H9 (cell line): ENCODE results near the gene YWHAB. TPM values are rescaled to one million over a fixed set of nuclear protein-coding genes. Genes with fewer than 3 reads are reported as not detected.

ENCODE experiments used
- DNase-seq: peaks from one replicate; pipeline ENCODE4 v3.0.0-alpha.2; 2017
- H2AFZ ChIP-seq: one replicate; pipeline ENCODE4 v1.6.1; 2013; ENCODE audit warnings: mild to moderate bottlenecking, low read length, control low read depth, moderate library complexity
- H2AK5ac ChIP-seq: 2 replicates; pipeline ENCODE4 v1.6.1; 2013; ENCODE audit warnings: low read length, control low read depth, mixed read lengths; ENCODE audit not compliant: insufficient read length
- H2BK120ac ChIP-seq: one replicate; pipeline ENCODE4 v1.6.1; 2013; ENCODE audit warnings: low read depth, mild to moderate bottlenecking, low read length, control low read depth, inconsistent platforms; ENCODE audit not compliant: poor library complexity, severe bottlenecking
- H2BK12ac ChIP-seq: 2 replicates; pipeline ENCODE4 v1.6.1; 2013; ENCODE audit warnings: low read length, control low read depth, mixed read lengths, low read depth; ENCODE audit not compliant: insufficient read length
- H2BK15ac ChIP-seq: 2 replicates; pipeline ENCODE4 v1.6.1; 2013; ENCODE audit warnings: low read depth, low read length, control low read depth
- H2BK20ac ChIP-seq: one replicate; pipeline ENCODE4 v1.6.1; 2013; ENCODE audit warnings: low read depth, mild to moderate bottlenecking, low read length, control low read depth, inconsistent platforms; ENCODE audit not compliant: poor library complexity, severe bottlenecking
- H2BK5ac ChIP-seq: 2 replicates; pipeline ENCODE4 v1.6.1; 2013; ENCODE audit warnings: low read length, control low read depth, mixed read lengths; ENCODE audit not compliant: insufficient read length
- H3K14ac ChIP-seq: 2 replicates; pipeline ENCODE4 v1.6.1; 2013; ENCODE audit warnings: low read length, control low read depth; ENCODE audit not compliant: insufficient read depth
- H3K18ac ChIP-seq: 2 replicates; pipeline ENCODE4 v1.6.1; 2013; ENCODE audit warnings: low read depth, mild to moderate bottlenecking, mixed read lengths, low read length, control low read depth; ENCODE audit not compliant: insufficient read length
- H3K23ac ChIP-seq: 2 replicates; pipeline ENCODE4 v1.6.1; 2013; ENCODE audit warnings: low read length, control low read depth, mixed read lengths, low read depth; ENCODE audit not compliant: insufficient read length
- H3K23me2 ChIP-seq: 2 replicates; pipeline ENCODE4 v1.6.1; 2013; ENCODE audit warnings: low read depth, mild to moderate bottlenecking, mixed read lengths, low read length, control low read depth; ENCODE audit not compliant: insufficient read length, poor library complexity, severe bottlenecking
- H3K27ac ChIP-seq: 2 replicates; pipeline ENCODE4 v1.5.1; 2013; ENCODE audit warnings: low read length, control low read depth, mixed read lengths, low read depth; ENCODE audit not compliant: insufficient read length
- H3K27me3 ChIP-seq: 2 replicates; pipeline ENCODE4 v1.6.1; 2013; ENCODE audit warnings: low read length, control low read depth, inconsistent platforms; ENCODE audit not compliant: insufficient read depth
- H3K4ac ChIP-seq: 2 replicates; pipeline ENCODE4 v1.6.1; 2013; ENCODE audit warnings: low read depth, mild to moderate bottlenecking, control low read depth, inconsistent platforms, low read length, moderate library complexity
- H3K4me1 ChIP-seq: 2 replicates; pipeline ENCODE4 v1.6.1; 2013; ENCODE audit warnings: low read length, control low read depth, inconsistent platforms; ENCODE audit not compliant: insufficient read depth
- H3K4me2 ChIP-seq: 2 replicates; pipeline ENCODE4 v1.6.1; 2013; ENCODE audit warnings: low read length, control low read depth, mixed read lengths; ENCODE audit not compliant: insufficient read length, insufficient read depth
- H3K56ac ChIP-seq: 2 replicates; pipeline ENCODE4 v1.6.1; 2013; ENCODE audit warnings: low read depth, mild to moderate bottlenecking, mixed read lengths, low read length, control low read depth; ENCODE audit not compliant: insufficient read length
- H3K79me1 ChIP-seq: 2 replicates; pipeline ENCODE4 v1.6.1; 2013; ENCODE audit warnings: low read depth, mild to moderate bottlenecking, moderate library complexity, low read length, control low read depth, inconsistent platforms; ENCODE audit not compliant: insufficient read depth, poor library complexity, severe bottlenecking
- H3K79me2 ChIP-seq: 2 replicates; pipeline ENCODE4 v1.6.1; 2013; ENCODE audit warnings: low read length, control low read depth, inconsistent platforms; ENCODE audit not compliant: insufficient read depth
- H3K9ac ChIP-seq: 2 replicates; pipeline ENCODE4 v1.6.1; 2013; ENCODE audit warnings: low read length, control low read depth, mixed read lengths; ENCODE audit not compliant: insufficient read length; ENCODE audit errors: extremely low read depth
- H3K9me3 ChIP-seq: one replicate; pipeline ENCODE4 v1.6.1; 2013; ENCODE audit warnings: low read depth, low read length, inconsistent platforms; ENCODE audit not compliant: control insufficient read depth
- H3T11ph ChIP-seq: one replicate; pipeline ENCODE4 v1.6.1; 2013; ENCODE audit warnings: mild to moderate bottlenecking, low read length, control low read depth, inconsistent platforms
- H4K20me1 ChIP-seq: one replicate; pipeline ENCODE4 v1.6.1; 2013; ENCODE audit not compliant: control insufficient read depth, insufficient read length, insufficient read depth
- H4K5ac ChIP-seq: 2 replicates; pipeline ENCODE4 v1.6.1; 2013; ENCODE audit warnings: low read depth, mild to moderate bottlenecking, mixed read lengths, low read length, control low read depth; ENCODE audit not compliant: insufficient read length
- H4K8ac ChIP-seq: replicated peaks from 2 replicates; pipeline ENCODE4 v1.6.1; 2013; ENCODE audit warnings: low read length, control low read depth, mixed read lengths, low read depth; ENCODE audit not compliant: insufficient read length
- H4K91ac ChIP-seq: 2 replicates; pipeline ENCODE4 v1.6.1; 2013; ENCODE audit warnings: low read depth, mild to moderate bottlenecking, moderate library complexity, mixed read lengths, low read length, control low read depth; ENCODE audit not compliant: insufficient read length
- H3K27ac Mint-ChIP-seq, 3 experiments: 2 replicates in 2 of 3; 3 replicates in 1 of 3; pipeline ENCODE4 v1.8.0; 2020 to 2021; ENCODE audit warnings: mixed read lengths in 3 of 3, mild to moderate bottlenecking in 1 of 3, moderate library complexity in 1 of 3
- H3K27me3 Mint-ChIP-seq: 2 replicates; pipeline ENCODE4 v1.8.0; 2021; ENCODE audit warnings: low read depth, mild to moderate bottlenecking, moderate library complexity, mixed read lengths
- H3K36me3 Mint-ChIP-seq, 3 experiments: 2 replicates in 2 of 3; 3 replicates in 1 of 3; pipeline ENCODE4 v1.8.0; 2020 to 2021; ENCODE audit warnings: low read depth in 3 of 3, mixed read lengths in 3 of 3; ENCODE audit not compliant: insufficient read depth in 1 of 3
- H3K4me1 Mint-ChIP-seq, 2 experiments: 2 replicates each; pipeline ENCODE4 v1.8.0; 2020; ENCODE audit warnings: mixed read lengths in 2 of 2
- H3K4me3 Mint-ChIP-seq, 2 experiments: 2 replicates in 1 of 2; 3 replicates in 1 of 2; pipeline ENCODE4 v1.8.0; 2020 to 2021; ENCODE audit warnings: mild to moderate bottlenecking in 2 of 2, mixed read lengths in 2 of 2, moderate library complexity in 1 of 2
- H3K9me3 Mint-ChIP-seq, 2 experiments: 2 replicates in 1 of 2; 3 replicates in 1 of 2; pipeline ENCODE4 v1.8.0; 2020; ENCODE audit warnings: mild to moderate bottlenecking in 2 of 2, mixed read lengths in 2 of 2, moderate library complexity in 1 of 2
- CTCF ChIP-seq: fragments of 200-600 bp; sonication (generic); conservative IDR thresholded peaks from 3 replicates; pipeline ENCODE4 v1.8.0; 2021; ENCODE audit warnings: antibody characterized with exemption, mild to moderate bottlenecking
- WGBS: extraction: QIAGEN DNeasy Blood & Tissue Kit; methylation state at CpG from one replicate; pipeline ENCODE4 v1.1.7; 2013; ENCODE audit warnings: missing lambda C conversion rate, low lambda C conversion rate, mixed read lengths; ENCODE audit not compliant: insufficient read length; ENCODE audit errors: extremely low coverage; 5-methylcytosine and 5-hydroxymethylcytosine counted together
- total RNA-seq: library from RNA; stranded (reverse); gene quantifications from 2 replicates; pipeline ENCODE4 v1.2.1, GENCODE V29; 2021

Gene YWHAB
- total RNA-seq, 1 experiment from 2014 or later = 203 TPM

GRCh38 chr20:44900231-44900854 lies 14.8 kb downstream of the YWHAB start:
- no peak overlapping the region for H3K23ac ChIP-seq
- no peak overlapping the region for H2BK5ac ChIP-seq
- Mint-ChIP-seq H3K9me3 (no peaks in the 10 kb centered on the region), H3K36me3 (peaks cover 18 to 46% (median 41%) of the 10 kb centered on the region in 3 experiments), H3K27me3 (no peaks in the 10 kb centered on the region), H3K4me1 (peaks cover 2 to 3% of the 10 kb centered on the region in 2 experiments; a peak in 2 of 4 replicates), H3K27ac (no peak overlapping the region), H3K4me3 (no peak overlapping the region)
- no peak overlapping the region for H3K4ac ChIP-seq
- H3K14ac ChIP-seq = no peak overlapping the region
- H3K27ac ChIP-seq = no peak overlapping the region
- H2AK5ac ChIP-seq = no peak overlapping the region
- peaks cover 3% of the 10 kb centered on the region; the same call in 1 of the 2 replicates for H3K4me1 ChIP-seq
- no peak overlapping the region for H2BK120ac ChIP-seq
- H3K9me3 ChIP-seq = no peaks in the 10 kb centered on the region
- H2BK20ac ChIP-seq = no peak overlapping the region
- H3K27me3 ChIP-seq = no peaks in the 10 kb centered on the region
- no peak overlapping the region for H3T11ph ChIP-seq
- peaks cover 29% of the 10 kb centered on the region for H3K79me2 ChIP-seq
- no CpG with 5 or more reads among the region's 5 CpGs for WGBS
- no peaks in the 10 kb centered on the region for H4K20me1 ChIP-seq
- no peak overlapping the region for H3K56ac ChIP-seq
- H3K18ac ChIP-seq = no peak overlapping the region
- no peak overlapping the region for H3K4me2 ChIP-seq
- no peak overlapping the region for H2BK15ac ChIP-seq
- H4K8ac ChIP-seq = no peak overlapping the region
- H2BK12ac ChIP-seq = no peak overlapping the region
- peaks cover 11% of the 10 kb centered on the region for H3K79me1 ChIP-seq
- H2AFZ ChIP-seq = no peak overlapping the region
- peak overlapping the region; percentile 19 for H3K9ac ChIP-seq
- TF ChIP-seq CTCF = no peak
- H3K23me2 ChIP-seq = no peaks in the 10 kb centered on the region
- no peak for DNase-seq
- H4K91ac ChIP-seq = no peak overlapping the region
- no peak overlapping the region for H4K5ac ChIP-seq
